GM12892 (cell line): Measurements from ENCODE around the gene PCGF3.

Experiments
- POLR2A ChIP-seq: IDR thresholded peaks from 2 replicates; pipeline ENCODE4 v1.6.1; 2011; ENCODE audit warnings: low read depth, low read length, control low read depth
- POLR2AphosphoS5 ChIP-seq: IDR thresholded peaks from 2 replicates; pipeline ENCODE4 v1.6.1; 2011; ENCODE audit warnings: low read depth, low read length, control low read depth

DNA sequence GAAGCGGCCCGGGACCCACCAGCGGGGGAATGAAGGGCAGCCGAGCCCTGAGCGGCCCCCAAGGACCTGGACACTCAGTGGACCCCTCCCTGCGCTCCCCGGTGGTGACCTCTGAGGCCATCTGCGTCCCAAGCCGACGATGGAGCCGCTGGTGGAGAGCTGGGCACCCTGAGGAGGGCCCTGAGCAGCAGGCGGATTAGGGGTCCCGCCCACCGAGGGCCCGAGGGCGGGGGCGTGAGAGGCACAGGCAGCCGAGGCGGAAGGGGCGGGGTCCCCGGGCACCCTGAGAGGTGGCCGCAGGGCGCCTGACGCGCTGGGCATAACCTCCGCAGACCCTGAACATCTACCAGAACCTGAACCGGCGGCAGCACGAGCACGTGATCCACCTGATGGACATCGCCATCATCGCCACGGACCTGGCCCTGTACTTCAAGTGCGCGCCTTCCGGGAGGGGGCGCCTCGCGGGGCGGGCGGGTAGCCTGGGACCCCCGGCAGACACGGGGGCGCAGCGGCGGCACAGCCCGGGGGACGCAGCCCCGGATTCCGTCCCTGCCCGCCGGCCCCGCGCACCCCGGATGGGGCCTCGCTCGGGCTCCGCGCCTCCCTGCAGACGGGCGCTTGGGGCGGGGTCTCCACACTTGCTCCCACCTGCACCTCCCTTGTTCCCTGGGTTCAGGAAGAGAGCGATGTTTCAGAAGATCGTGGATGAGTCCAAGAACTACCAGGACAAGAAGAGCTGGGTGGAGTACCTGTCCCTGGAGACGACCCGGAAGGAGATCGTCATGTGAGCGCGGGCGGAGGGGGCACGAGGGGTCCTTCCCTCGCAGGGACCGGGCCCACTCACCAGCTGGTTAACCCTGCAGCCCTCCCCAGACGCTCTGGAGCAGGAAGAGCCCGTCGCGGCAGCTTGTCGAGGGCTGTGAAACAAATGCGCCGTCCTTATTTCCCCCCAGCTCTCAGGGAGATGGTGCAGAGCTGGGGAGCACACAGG is 41.9 kb upstream of the PCGF3 start:
- TF ChIP-seq POLR2AphosphoS5, result no peak
- TF ChIP-seq POLR2A, result no peak
